ENCODE measurements around the gene B4GALT3. TPM values are rescaled to one million over a fixed set of nuclear protein-coding genes. Genes with fewer than 3 reads are reported as not detected.
A peak's percentile ranks its signal among the peaks of the same experiment; 100 is the strongest.

The B4GALT3 gene
- total and polyA plus RNA-seq, 2 of the 8 experiments (the other 6 are each of a cell fraction or from before 2014, with no cell fraction given), result 42.3 to 43.0 TPM

DNA sequence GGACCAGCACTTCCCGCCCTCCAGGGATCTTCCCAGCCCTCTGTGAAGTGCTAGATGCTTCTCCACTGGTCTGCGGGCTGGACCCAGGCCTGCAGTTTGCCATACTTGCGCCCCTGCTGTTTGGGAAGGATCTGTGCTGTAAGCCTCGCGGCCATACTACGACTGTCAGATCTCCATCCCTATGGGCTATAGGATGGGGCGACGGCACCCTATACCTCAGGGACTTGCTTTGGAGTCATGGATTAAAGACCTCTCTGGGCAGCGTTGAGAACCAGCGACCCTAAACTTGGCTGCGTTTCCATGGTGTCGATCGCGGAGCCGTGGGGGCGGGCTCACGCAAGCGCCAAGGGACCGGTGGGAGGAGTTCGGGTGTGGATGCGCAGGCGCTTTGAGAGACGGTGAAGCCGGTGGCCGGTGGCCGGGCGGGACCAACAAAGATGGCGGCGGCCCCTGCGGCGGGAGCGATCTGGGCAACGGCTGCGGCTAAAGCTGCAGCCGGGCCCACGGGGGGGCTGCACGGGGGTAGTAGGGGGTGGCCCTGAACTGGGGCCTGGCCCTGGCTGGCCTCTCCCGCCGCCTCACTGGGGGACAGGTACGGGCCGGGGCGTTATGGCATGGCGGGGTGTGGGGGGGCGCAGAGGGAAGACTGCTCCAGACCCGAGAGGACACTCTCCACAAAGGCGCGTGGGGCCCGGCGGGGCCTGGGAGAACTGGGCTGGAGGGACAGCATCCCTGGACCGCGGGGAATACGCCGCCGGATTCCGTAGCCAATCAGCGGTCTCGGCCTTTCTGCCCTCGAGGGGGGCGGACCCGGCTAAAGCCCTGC lies 18.0 kb downstream of the B4GALT3 start, which contains the start of gene USP21 (continued):
- TF ChIP-seq CHD7 (IDR thresholded peaks at IDR 0.05; ENCODE audit: insufficient replicate concordance, low read length), result no peak
- TF ChIP-seq, protein P1, sequence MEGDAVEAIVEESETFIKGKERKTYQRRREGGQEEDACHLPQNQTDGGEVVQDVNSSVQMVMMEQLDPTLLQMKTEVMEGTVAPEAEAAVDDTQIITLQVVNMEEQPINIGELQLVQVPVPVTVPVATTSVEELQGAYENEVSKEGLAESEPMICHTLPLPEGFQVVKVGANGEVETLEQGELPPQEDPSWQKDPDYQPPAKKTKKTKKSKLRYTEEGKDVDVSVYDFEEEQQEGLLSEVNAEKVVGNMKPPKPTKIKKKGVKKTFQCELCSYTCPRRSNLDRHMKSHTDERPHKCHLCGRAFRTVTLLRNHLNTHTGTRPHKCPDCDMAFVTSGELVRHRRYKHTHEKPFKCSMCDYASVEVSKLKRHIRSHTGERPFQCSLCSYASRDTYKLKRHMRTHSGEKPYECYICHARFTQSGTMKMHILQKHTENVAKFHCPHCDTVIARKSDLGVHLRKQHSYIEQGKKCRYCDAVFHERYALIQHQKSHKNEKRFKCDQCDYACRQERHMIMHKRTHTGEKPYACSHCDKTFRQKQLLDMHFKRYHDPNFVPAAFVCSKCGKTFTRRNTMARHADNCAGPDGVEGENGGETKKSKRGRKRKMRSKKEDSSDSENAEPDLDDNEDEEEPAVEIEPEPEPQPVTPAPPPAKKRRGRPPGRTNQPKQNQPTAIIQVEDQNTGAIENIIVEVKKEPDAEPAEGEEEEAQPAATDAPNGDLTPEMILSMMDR (IDR thresholded peaks at IDR 0.05; ENCODE audit: control extremely low read depth in 1 of 3, insufficient read depth in 1 of 3, low read depth in 1 of 3, low read length in 3 of 3), result peak; percentile 3 to 34 (median 29)
- TF ChIP-seq KDM1A (IDR thresholded peaks at IDR 0.05; ENCODE audit: borderline replicate concordance, low read length), result no peak
- no peak for TF ChIP-seq CBX5 (IDR thresholded peaks at IDR 0.05; ENCODE audit: low read depth, low read length)
- no peak for TF ChIP-seq RXRA (IDR thresholded peaks at IDR 0.05; ENCODE audit: insufficient read depth, low read depth, low read length)
- peak; percentile 28 to 53; a peak in 2 of 4 replicates for TF ChIP-seq SIN3A (conservative IDR thresholded peaks at IDR 0.05 in 1 of 2, IDR thresholded peaks at IDR 0.05 in 1 of 2; ENCODE audit: low read depth in 1 of 2, low read length in 2 of 2)

Data from H1 (cell line).